WTC11 (cell line): ENCODE measurements around the gene WNT1. TPM values are rescaled to one million over a fixed set of nuclear protein-coding genes. Genes with fewer than 3 reads are reported as not detected.

ENCODE experiments used
- ATAC-seq: fragments of 200-7000 bp; cut with Tn5 transposase; 2 replicates; pipeline ENCODE4 v1.10.0; 2021; ENCODE audit warnings: mild to moderate bottlenecking, moderate library complexity
- CTCF ChIA-PET: fragments of 300-600 bp; sonication (Branson Sonifier 250); formaldehyde crosslinking; loops from one replicate; lab custom pipeline; 2021; ENCODE audit warnings: antibody characterized with exemption; lab: Charles Lee
- POLR2A ChIA-PET: fragments of 350-600 bp; sonication (Branson Sonifier 250); formaldehyde crosslinking; loops from one replicate; lab custom pipeline; 2021; ENCODE audit warnings: antibody characterized with exemption; lab: Charles Lee
- DNase-seq: peaks from one replicate; pipeline ENCODE4 v3.0.0; 2021; ENCODE audit warnings: low spot score
- H3K27ac Mint-ChIP-seq: 2 replicates; pipeline ENCODE4 v1.8.0; 2021; ENCODE audit warnings: mixed read lengths
- H3K27me3 Mint-ChIP-seq: 2 replicates; pipeline ENCODE4 v1.8.0; 2021; ENCODE audit warnings: low read depth, mild to moderate bottlenecking, moderate library complexity, mixed read lengths
- H3K36me3 Mint-ChIP-seq: 2 replicates; pipeline ENCODE4 v1.8.0; 2021; ENCODE audit warnings: mixed read lengths
- H3K4me1 Mint-ChIP-seq: 2 replicates; pipeline ENCODE4 v1.8.0; 2022; ENCODE audit warnings: mixed read lengths
- H3K4me3 Mint-ChIP-seq: 2 replicates; pipeline ENCODE4 v1.8.0; 2021; ENCODE audit warnings: mild to moderate bottlenecking, moderate library complexity, mixed read lengths
- H3K9me3 Mint-ChIP-seq: 2 replicates; pipeline ENCODE4 v1.8.0; 2021; ENCODE audit warnings: mixed read lengths
- CBFB ChIP-seq: sonication (generic); formaldehyde crosslinking; IDR thresholded peaks from 2 replicates; pipeline ENCODE4 v1.8.1; 2022; ENCODE audit warnings: mild to moderate bottlenecking, low read depth, missing genetic modification reagents
- E2F1 ChIP-seq: sonication (generic); formaldehyde crosslinking; IDR thresholded peaks from 2 replicates; pipeline ENCODE4 v1.8.0; 2022; ENCODE audit warnings: mild to moderate bottlenecking, missing genetic modification reagents
- E2F5 ChIP-seq: sonication (generic); formaldehyde crosslinking; IDR thresholded peaks from 2 replicates; pipeline ENCODE4 v1.8.1; 2022; ENCODE audit warnings: mild to moderate bottlenecking, moderate library complexity, missing genetic modification reagents
- EMX1 ChIP-seq: fragments of 250-450 bp; sonication (Bioruptor Pico); IDR thresholded peaks from 2 replicates; pipeline ENCODE4 v1.8.0; 2021; ENCODE audit warnings: mild to moderate bottlenecking
- FOXP1 ChIP-seq: sonication (generic); formaldehyde crosslinking; IDR thresholded peaks from 2 replicates; pipeline ENCODE4 v1.8.0; 2022; ENCODE audit warnings: missing genetic modification reagents, mild to moderate bottlenecking, moderate library complexity, borderline replicate concordance
- JAZF1 ChIP-seq: fragments of 250-450 bp; sonication (Bioruptor Pico); IDR thresholded peaks from 2 replicates; pipeline ENCODE4 v1.9.0; 2021; ENCODE audit warnings: moderate library complexity, mild to moderate bottlenecking, inconsistent platforms
- SP1 ChIP-seq: sonication (generic); formaldehyde crosslinking; conservative IDR thresholded peaks from 2 replicates; pipeline ENCODE4 v1.8.1; 2022; ENCODE audit warnings: missing genetic modification reagents
- TEAD1 ChIP-seq: sonication (generic); formaldehyde crosslinking; IDR thresholded peaks from 2 replicates; pipeline ENCODE4 v1.8.0; 2022; ENCODE audit warnings: mild to moderate bottlenecking, missing genetic modification reagents
- TP53 ChIP-seq: sonication (generic); formaldehyde crosslinking; IDR thresholded peaks from 2 replicates; pipeline ENCODE4 v1.8.1; 2023; ENCODE audit warnings: mild to moderate bottlenecking, missing genetic modification reagents
- ZNF317 ChIP-seq: sonication (generic); formaldehyde crosslinking; IDR thresholded peaks from 2 replicates; pipeline ENCODE4 v1.8.1; 2023; ENCODE audit warnings: low read depth, mild to moderate bottlenecking, moderate library complexity, missing genetic modification reagents, borderline replicate concordance
- total RNA-seq: library from RNA; stranded (reverse); gene quantifications from 3 replicates; pipeline ENCODE4 v1.2.3, GENCODE V29; 2021
- TF ChIP-seq, protein P1 (sequence below): sonication (generic); formaldehyde crosslinking; IDR thresholded peaks from 2 replicates; pipeline ENCODE4 v1.8.1; 2023; ENCODE audit warnings: mild to moderate bottlenecking, missing genetic modification reagents
- TF ChIP-seq, protein P2 (sequence below): sonication (generic); formaldehyde crosslinking; IDR thresholded peaks from 2 replicates; pipeline ENCODE4 v1.8.1; 2023; ENCODE audit warnings: mild to moderate bottlenecking, missing genetic modification reagents, borderline replicate concordance
- TF ChIP-seq, protein P3 (sequence below): sonication (generic); formaldehyde crosslinking; IDR thresholded peaks from 2 replicates; pipeline ENCODE4 v1.8.0; 2023; ENCODE audit warnings: mild to moderate bottlenecking, missing genetic modification reagents
- TF ChIP-seq, protein P4 (sequence below): fragments of 250-450 bp; sonication (Bioruptor Pico); IDR thresholded peaks from 2 replicates; pipeline ENCODE4 v1.8.0; 2021; ENCODE audit warnings: mild to moderate bottlenecking

WNT1 gene
- total RNA-seq, 1 experiment from 2014 or later = not detected

DNA sequence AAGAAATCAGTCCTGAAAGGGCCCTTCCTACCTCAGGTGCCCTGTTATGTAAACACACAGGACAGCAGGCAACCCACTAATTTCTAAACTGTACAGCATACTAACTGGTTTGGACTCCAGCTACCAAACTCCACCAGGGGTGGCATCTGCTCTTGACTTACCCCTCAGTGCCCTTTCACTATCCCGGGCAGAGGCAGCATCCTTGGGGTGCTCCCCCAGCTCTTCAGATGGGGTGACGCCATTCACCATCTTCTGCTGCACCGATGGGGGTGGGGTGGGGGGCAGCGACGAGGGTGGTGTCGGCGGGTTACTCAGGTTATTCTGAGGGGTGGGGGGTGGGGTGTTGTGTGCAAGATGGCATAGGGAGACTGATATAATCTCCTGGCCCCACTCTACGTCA, 52.0 kb downstream of the WNT1 start:
- Mint-ChIP-seq H3K27ac (no peak overlapping the region), H3K9me3 (no peaks in the 10 kb centered on the region), H3K36me3 (peaks cover 55% of the 10 kb centered on the region), H3K4me3 (no peak overlapping the region), H3K27me3 (no peaks in the 10 kb centered on the region), H3K4me1 (no peaks in the 10 kb centered on the region)
- ATAC-seq (no peak), DNase-seq (no peak)
- TF ChIP-seq E2F5 = no peak
- TF ChIP-seq TP53 (CRISPR knock-in tag) = no peak
- no peak for TF ChIP-seq ZNF317 (CRISPR knock-in tag)
- TF ChIP-seq TEAD1 (CRISPR knock-in tag) = no peak
- no peak for TF ChIP-seq JAZF1 (CRISPR knock-in tag)
- ChIA-PET CTCF (interaction anchor here (1.0 to 2.4 kb wide), 4 partner anchors 10 to 58 kb away, joined by 4 to 8 read pairs (median 7); no protein-coding TSS in a partner anchor), POLR2A (interaction anchor here (0.6 to 0.9 kb wide), 2 partner anchors 10 to 12 kb away, joined by 3 to 4 read pairs; no protein-coding TSS in a partner anchor)

DNA sequence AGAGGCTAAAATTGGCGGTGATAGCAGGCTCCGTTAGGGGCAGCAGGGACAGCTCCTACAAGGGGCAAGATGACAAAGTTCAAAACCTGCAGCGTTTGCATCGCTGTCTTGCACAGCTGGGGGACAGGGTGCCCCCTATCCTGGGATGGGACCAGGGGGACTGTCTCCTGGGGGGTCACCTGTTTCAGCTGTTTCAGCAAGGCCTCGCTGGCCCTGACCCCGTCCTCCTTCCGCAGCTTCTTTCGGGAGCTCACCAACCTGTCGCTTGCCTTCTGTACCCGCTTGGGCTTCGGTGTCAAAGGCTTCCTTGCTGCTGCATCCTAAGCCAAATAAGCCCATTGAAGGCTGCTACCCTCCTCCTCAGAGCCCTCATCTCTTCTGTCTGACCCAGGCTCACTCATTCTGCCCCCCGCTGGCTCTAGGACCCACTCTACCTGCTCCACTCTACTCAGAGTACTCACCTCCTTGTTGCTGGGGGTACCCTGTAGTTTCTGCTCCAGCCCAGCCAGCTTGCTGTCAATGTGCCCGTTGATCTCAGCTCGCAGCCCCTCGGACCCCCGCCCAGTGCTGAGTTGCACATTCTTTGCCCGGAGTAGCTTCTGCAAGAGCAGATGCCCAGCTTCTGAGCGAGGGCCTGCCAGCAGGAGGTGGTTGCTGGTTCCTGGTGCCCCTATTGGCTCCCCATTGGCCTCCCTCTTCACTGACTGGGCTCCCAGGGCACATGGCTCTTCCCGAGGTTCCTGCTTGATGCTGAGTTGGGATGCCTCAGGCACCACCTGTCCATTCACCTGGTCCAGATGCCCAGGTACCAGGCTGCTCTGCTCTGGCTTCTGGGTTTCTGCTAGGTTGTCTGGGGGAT, 52.8 kb downstream of the WNT1 start:
- H3K4me1 Mint-ChIP-seq = no peaks in the 10 kb centered on the region
- TF ChIP-seq, protein P1, sequence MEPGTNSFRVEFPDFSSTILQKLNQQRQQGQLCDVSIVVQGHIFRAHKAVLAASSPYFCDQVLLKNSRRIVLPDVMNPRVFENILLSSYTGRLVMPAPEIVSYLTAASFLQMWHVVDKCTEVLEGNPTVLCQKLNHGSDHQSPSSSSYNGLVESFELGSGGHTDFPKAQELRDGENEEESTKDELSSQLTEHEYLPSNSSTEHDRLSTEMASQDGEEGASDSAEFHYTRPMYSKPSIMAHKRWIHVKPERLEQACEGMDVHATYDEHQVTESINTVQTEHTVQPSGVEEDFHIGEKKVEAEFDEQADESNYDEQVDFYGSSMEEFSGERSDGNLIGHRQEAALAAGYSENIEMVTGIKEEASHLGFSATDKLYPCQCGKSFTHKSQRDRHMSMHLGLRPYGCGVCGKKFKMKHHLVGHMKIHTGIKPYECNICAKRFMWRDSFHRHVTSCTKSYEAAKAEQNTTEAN (CRISPR knock-in tag) = no peak
- no peak for TF ChIP-seq EMX1 (CRISPR knock-in tag)
- TF ChIP-seq E2F1 (CRISPR knock-in tag) = no peak
- TF ChIP-seq CBFB (CRISPR knock-in tag) = no peak
- TF ChIP-seq, protein P2, sequence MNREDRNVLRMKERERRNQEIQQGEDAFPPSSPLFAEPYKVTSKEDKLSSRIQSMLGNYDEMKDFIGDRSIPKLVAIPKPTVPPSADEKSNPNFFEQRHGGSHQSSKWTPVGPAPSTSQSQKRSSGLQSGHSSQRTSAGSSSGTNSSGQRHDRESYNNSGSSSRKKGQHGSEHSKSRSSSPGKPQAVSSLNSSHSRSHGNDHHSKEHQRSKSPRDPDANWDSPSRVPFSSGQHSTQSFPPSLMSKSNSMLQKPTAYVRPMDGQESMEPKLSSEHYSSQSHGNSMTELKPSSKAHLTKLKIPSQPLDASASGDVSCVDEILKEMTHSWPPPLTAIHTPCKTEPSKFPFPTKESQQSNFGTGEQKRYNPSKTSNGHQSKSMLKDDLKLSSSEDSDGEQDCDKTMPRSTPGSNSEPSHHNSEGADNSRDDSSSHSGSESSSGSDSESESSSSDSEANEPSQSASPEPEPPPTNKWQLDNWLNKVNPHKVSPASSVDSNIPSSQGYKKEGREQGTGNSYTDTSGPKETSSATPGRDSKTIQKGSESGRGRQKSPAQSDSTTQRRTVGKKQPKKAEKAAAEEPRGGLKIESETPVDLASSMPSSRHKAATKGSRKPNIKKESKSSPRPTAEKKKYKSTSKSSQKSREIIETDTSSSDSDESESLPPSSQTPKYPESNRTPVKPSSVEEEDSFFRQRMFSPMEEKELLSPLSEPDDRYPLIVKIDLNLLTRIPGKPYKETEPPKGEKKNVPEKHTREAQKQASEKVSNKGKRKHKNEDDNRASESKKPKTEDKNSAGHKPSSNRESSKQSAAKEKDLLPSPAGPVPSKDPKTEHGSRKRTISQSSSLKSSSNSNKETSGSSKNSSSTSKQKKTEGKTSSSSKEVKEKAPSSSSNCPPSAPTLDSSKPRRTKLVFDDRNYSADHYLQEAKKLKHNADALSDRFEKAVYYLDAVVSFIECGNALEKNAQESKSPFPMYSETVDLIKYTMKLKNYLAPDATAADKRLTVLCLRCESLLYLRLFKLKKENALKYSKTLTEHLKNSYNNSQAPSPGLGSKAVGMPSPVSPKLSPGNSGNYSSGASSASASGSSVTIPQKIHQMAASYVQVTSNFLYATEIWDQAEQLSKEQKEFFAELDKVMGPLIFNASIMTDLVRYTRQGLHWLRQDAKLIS (CRISPR knock-in tag) = no peak
- TF ChIP-seq, protein P3, sequence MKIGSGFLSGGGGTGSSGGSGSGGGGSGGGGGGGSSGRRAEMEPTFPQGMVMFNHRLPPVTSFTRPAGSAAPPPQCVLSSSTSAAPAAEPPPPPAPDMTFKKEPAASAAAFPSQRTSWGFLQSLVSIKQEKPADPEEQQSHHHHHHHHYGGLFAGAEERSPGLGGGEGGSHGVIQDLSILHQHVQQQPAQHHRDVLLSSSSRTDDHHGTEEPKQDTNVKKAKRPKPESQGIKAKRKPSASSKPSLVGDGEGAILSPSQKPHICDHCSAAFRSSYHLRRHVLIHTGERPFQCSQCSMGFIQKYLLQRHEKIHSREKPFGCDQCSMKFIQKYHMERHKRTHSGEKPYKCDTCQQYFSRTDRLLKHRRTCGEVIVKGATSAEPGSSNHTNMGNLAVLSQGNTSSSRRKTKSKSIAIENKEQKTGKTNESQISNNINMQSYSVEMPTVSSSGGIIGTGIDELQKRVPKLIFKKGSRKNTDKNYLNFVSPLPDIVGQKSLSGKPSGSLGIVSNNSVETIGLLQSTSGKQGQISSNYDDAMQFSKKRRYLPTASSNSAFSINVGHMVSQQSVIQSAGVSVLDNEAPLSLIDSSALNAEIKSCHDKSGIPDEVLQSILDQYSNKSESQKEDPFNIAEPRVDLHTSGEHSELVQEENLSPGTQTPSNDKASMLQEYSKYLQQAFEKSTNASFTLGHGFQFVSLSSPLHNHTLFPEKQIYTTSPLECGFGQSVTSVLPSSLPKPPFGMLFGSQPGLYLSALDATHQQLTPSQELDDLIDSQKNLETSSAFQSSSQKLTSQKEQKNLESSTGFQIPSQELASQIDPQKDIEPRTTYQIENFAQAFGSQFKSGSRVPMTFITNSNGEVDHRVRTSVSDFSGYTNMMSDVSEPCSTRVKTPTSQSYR (CRISPR knock-in tag) = no peak
- no peak for TF ChIP-seq SP1 (CRISPR knock-in tag)
- TF ChIP-seq, protein P4, sequence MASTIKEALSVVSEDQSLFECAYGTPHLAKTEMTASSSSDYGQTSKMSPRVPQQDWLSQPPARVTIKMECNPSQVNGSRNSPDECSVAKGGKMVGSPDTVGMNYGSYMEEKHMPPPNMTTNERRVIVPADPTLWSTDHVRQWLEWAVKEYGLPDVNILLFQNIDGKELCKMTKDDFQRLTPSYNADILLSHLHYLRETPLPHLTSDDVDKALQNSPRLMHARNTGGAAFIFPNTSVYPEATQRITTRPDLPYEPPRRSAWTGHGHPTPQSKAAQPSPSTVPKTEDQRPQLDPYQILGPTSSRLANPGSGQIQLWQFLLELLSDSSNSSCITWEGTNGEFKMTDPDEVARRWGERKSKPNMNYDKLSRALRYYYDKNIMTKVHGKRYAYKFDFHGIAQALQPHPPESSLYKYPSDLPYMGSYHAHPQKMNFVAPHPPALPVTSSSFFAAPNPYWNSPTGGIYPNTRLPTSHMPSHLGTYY (CRISPR knock-in tag) = no peak
- no peak for TF ChIP-seq FOXP1 (CRISPR knock-in tag)
- TF ChIP-seq, all 79 proteins: peak for 0
- H3K4me3 Mint-ChIP-seq = no peak overlapping the region
- CTCF ChIA-PET = interaction anchor here (1.0 to 2.4 kb wide), 3 partner anchors 13 to 57 kb away, joined by 4 to 8 read pairs (median 8); no protein-coding TSS in a partner anchor
- DNase-seq (no peak), ATAC-seq (no peak)
- H3K9me3 Mint-ChIP-seq = no peaks in the 10 kb centered on the region
- H3K27me3 Mint-ChIP-seq = no peaks in the 10 kb centered on the region
- H3K27ac Mint-ChIP-seq = no peak overlapping the region
- POLR2A ChIA-PET = interaction anchor here (0.6 to 1.7 kb wide), 3 partner anchors 11 to 99 kb away, joined by 3 to 4 read pairs (median 3); no protein-coding TSS in a partner anchor
- H3K36me3 Mint-ChIP-seq = peaks cover 55% of the 10 kb centered on the region
